ENCODE results near the gene CFAP99.
"Not testable (repeated sequence)": the region's sequence is repeated elsewhere in the genome, so short reads cannot be mapped to it uniquely, and the experiment has no call there.

CFAP99 gene

DNA sequence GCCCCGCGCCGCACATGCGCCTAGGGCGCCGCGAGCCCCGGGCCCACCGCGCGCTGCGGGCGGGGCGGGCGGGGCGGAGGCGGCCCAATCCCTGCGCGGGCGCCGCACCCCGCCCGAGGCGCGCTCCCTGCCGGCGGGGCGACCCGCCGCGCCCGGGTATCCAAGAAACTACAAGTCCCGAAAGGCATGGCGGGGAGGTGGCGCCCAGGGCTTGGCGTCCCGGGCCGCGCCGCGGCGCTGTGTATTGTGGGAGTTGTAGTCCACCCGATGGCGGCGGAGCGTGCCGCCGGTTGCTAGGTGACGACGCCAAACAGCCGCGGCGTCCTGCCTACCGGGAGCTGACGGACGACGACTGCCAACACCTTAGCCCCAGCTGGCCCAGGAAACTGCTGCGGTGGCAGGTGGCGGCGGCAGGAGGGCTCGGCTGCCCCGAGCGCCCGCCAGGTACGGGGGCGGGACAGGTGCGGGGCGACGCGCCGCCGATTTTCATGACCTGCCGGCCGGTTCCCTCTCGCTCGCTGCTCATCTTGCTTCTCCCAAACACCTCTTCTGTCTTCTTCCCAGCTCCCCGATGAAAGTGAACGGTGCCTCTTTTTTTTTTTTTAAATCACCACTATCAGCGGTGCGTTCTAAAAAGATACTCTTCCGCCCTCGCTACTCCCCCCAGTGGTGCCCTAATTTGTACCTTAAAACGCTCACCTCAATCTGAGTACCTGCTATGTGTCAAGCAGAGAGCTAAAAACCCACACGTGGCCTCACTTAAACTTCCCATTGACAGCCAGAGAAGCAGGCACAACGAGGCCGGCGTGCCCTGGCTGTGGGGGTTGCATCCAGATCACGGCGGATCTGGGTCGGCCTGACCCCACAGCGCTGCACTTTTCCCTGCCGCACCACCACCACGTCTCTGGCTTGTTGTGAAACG, at the start of gene CFAP99:
Gene CFAP99 (plus strand): TSS at position 306 of the 922 bp plus-strand sequence.
- peak; percentile 98 for DNase-seq (ENCODE audit: low read depth, low spot score)

DNA sequence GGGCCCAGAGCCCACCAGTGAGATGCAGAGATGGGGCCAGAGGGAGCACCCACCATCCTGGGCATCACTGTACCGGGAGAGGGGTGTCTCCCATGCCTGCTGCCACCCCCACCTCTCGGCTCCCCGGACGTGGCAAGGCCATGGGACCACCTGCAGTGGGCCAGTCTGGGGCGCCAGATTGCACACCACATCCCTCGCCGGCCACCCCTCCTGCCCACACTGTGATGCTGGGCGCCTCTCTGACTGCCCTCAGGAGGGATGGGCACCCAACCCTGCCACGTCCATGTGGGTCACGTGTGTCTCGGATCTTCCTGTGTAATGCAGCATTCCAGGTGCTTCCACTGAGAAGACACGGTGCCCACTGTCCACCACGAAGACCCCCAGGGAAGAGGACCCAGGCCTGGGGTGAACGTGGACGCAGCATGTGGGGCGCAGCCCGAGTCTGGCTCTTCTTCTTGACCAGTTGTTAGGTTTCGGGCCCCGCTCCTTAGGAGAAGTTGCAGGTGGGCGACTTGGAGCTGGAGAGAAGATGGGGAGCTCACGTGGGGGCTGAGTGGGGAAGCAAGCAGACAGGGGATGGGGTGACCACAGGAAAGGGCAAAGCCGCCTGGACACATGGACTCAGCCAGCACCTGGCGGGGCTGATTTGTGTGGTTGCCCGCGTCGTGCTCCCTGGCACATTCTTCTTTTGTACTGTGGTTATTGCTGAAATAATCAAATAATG, 48.0 kb upstream of the CFAP99 start:
- DNase-seq (ENCODE audit: low read depth, low spot score), result no peak

DNA sequence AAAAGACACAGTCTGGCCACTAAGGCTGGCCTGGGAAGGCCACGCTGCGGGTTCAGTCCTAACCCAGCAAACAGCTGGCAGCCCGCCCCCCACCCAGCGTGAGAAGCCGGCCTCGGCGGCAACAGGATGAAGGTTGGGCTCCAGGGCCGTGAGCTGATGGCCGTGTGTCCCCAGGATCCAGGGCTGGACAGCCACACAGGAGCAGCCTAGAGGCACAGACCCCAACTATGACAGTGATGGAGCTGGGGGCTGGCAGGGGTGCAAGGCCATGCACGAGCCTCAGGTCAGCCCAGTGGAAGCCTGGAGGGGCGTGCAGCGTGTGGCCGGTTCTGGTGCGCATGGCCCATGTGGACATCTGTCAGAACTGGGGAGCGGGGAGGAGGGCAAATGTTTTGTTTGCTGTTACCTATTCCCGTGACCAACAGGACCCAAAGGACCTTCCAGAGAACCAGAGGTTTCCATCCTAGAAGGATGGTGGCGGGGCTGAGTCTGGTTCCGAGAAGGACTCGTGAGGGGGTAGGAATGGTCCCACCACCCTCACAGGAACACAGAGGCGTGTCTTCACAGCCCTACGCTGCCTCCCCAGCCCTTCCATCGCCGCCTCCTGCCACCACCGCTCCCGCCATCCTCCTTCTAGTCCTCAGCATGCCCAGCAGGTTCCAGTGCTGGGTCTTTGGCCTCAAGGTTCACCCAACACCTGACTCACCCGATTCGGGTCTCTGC, 46.8 kb upstream of the CFAP99 start:
- DNase-seq (ENCODE audit: low read depth, low spot score), result no peak

DNA sequence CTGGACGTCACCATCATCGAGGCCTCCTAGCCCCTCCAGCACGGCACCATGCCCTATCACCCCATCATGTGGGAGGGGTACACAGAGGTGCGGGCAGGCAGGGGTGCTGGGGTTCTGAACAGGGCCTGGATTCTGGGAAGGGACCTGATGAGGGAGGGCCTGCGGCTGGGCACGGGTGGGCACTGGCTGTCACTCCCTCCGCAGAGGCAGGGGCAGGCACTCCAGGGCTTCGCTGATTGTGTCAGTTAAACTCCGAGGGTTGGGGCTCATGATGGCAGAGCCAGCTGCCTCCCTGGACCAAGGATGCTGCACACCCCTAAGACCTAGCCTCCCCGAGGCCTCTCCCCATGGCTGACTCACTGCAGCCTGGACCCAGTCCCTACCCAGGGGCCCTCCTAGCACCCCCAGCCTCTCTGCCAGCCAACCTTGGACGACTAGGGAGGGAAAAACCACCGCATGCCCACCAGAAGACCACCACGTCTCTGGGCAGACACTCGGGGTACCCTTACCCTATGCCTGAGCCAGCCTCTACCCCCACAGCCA, 46.2 kb upstream of the CFAP99 start:
- DNase-seq (ENCODE audit: low read depth, low spot score), result no peak

DNA sequence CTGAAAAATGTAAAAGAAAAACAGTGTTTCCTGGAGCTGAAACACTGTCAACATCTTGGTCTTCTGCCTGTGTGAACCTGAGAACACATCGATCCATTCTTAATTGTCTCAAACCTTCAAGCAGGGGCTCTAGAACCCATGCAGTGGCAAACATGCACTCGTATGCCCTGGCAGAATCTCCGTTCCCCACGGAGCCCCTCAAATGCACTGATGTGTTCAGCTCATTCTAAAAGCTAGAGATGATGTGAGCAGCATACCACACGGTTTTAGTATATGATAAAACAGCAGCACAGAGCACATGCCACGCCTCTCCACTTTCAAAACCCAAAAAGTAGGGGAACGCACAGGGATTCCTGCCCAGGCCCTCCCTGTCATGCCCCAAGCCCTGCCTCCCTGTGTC, 45.2 kb upstream of the CFAP99 start:
- no peak for DNase-seq (ENCODE audit: low read depth, low spot score)

DNA sequence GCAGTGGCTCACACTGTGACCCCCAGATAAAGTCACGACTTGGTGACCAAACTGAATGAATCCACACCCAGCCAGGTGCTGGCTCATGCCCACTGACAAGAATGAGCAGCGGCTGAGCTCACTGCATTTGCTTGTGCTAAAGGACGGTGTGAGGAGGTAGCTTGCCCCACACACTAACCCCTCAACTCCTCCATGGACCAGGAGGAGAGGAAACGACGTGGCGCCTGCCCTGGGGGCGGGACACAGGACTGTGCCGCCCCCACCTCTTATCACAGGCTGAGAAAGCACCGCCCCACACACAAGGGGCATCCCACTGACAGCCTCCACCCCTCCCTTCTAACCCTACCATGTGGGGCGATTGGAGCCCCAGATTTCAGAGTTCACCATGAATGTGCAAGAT, 43.3 kb upstream of the CFAP99 start:
- DNase-seq (ENCODE audit: low read depth, low spot score), result no peak

DNA sequence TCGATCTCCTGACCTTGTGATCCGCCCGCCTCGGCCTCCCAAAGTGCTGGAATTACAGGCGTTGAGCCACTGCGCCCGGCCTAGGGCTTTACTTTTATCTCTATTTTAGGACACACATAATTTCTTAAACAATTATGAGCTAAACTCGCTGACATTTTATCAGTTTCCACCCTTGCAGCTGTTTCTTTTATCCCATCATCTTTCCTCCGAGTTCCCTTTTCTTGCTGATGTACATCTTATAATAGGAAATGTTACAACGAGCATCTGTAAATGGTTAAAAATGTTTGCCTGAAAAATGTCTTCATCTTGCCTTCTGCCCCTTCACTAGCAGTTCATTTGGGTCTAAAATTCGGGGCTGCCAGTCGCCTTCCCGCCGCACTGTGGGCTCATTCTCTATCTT, 41.5 kb upstream of the CFAP99 start:
- no peak for DNase-seq (ENCODE audit: low read depth, low spot score)

DNA sequence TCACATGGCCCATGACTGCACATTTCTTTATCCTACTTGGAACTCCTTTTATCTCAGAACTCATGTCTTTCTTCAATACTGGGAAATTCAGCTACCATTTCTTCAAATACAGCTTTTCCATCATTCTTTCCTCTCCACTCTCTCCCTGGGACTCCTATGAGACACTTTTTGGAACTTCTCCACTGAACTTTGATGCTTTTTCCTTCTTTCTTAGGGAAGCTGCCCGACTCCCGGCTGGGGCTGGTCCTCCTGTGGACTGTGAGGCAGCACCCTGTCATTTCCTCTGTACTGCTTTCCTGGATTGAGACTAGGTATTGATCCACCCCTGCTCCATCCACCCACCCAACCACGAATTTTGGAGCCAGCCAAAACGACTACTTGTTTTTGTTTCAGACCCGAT, 40.4 kb upstream of the CFAP99 start:
- no peak for DNase-seq (ENCODE audit: low read depth, low spot score)

DNA sequence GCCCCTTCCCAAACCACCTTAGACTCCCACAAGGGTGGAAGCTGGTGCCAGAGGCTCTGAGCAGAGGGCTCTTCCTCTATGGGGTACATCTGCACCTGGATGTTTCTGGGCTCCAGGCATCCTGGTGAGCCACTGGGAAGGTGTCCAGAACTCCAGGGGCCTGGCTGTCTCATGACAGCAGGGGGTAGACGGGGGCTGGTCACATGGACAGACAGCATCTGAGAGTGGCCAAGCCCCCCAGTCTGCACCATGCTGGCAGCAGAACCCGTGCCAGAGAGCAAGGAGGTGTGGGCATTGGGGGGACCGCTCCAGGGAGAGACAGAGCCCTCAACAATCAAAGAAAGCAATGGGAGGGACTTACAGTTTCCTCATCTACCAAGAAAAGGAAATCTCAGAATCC, 39.9 kb upstream of the CFAP99 start:
- DNase-seq (ENCODE audit: low read depth, low spot score), result no peak

DNA sequence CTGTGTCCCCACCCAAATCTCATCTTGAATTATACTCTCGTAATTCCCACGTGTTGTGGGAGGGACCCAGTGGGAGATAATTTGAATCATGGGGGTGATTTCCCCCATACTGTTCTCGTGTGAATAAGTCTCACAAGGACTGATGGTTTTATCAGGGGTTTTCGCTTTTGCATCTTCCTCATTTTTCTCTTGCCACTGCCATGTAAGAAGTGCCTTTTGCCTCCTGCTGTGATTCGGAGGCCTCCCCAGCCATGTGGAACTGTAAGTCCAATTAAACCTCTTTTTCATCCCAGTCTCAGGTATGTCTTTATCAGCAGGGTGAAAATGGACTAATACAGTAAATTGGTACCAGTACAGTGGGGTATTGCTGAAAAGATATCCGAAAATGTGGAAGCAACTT, 38.2 kb upstream of the CFAP99 start:
- not testable (repeated sequence) for DNase-seq (ENCODE audit: low read depth, low spot score)

DNA sequence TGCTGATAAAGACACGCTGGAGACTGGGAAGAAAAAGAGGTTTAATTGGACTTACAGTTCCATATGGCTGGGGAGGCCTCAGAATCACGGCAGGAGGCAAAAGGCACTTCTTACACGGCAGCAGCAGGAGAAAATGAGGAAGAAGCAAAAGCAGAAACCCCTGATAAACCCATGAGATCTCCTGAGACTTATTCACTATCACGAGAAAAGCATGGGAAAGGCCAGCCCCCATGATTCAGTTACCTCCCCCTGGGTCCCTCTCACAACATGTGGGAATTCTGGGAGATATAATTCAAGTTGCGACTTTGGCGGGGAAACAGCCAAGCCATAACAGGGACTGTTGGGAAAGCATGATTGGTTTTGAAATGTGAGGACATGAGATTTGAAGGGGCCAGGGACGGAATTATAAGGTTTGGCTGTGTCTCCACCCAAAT, 36.0 kb upstream of the CFAP99 start:
- not testable (repeated sequence) for DNase-seq (ENCODE audit: low read depth, low spot score)

DNA sequence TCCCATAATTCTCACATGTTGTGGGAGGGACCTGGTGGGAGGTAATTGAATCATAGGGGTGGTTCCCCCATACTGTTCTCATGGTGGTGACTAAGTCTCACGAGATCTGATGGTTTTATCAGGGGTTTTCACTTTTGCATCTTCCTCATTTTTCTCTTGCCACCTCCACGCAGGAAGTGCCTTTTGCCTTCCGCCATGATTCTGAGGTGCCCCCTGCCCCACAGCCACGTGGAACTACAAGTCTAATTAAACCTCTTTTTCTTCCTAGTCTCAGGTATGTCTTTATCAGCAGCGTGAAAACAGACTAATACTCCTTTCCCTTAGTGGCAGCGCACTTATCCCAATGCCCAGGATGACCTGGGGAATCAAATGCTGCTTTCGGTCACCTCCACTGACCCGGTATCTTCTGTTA, 35.5 kb upstream of the CFAP99 start:
- DNase-seq (ENCODE audit: low read depth, low spot score), result not testable (repeated sequence)

DNA sequence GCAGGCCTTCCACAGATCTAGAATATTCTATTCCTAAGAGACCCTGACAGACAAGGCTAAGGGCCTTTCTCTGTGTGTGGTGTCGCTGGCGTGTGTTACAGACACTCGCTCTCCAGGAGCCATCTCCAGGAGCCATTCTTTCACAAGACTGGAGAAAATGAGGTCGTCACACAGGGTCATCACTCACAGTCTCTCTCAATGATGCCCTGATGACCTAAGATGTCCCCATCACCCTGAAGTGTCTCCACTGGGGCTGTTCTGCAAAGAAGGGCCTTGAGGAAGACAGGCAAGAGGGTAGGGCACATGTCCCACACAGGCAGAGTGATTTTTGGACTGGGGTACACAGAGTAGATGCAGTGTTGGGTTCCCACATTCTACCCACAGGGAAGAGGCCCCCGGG, 35.0 kb upstream of the CFAP99 start:
- DNase-seq (ENCODE audit: low read depth, low spot score), result no peak

DNA sequence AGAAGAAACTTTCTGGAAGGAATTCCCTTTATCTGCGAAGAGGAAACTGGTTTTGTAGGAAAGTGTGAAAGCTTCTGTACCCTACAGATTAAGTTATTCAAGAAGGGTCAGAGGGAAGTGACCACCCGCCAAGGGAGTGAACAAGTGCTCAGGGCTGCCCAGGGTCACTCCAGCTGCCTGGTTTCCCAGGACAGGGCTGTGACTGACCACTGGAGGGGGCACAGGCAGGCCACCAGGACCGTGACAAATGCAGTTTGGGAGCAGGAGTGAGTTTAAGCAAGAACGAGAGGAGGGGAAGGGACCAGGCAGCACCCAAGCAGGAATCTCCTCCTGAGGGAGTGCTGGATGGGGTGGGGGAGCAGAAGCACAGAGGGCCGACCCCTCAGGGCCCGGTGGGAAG, 34.5 kb upstream of the CFAP99 start:
- no peak for DNase-seq (ENCODE audit: low read depth, low spot score)

DNA sequence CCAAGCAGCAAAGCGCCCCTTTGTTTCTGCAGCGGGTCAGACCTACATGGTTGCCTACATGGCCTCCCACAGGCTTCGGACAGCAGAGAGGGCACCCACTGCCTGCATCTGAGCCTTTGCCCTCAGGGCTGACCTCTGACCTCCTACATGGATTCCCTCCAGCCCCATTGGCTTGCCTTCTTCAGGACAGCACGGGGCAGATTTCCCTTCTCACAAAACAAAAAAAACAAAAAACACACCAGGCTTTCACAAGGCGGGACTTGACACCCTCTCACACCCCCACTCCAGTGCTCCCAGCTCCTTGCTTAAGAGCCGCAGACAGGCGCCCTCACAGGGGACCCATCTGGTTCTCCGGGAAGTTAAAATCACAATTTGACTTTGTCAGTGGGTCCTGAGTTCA, 33.2 kb upstream of the CFAP99 start:
- DNase-seq (ENCODE audit: low read depth, low spot score), result no peak

DNA sequence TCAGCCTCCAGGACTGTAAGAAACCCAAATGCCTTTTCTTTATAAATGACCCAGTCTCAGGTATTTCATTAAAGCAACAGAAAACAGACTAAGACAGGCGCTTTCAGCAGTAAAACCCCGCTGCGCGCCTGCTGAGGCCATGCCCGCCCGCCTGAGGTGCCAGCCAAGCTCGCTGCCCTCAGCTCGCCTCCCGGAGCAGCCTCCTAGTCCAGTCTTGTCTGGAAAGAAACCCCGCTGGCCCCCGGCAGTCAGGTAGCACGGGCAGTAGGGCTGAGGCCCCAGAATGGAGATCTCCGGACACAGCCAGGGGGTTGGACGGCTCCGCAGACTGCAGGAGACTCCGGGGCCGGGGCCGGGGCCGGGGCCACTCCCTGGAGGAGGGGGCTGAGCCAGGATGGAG, 32.0 kb upstream of the CFAP99 start:
- no peak for DNase-seq (ENCODE audit: low read depth, low spot score)

DNA sequence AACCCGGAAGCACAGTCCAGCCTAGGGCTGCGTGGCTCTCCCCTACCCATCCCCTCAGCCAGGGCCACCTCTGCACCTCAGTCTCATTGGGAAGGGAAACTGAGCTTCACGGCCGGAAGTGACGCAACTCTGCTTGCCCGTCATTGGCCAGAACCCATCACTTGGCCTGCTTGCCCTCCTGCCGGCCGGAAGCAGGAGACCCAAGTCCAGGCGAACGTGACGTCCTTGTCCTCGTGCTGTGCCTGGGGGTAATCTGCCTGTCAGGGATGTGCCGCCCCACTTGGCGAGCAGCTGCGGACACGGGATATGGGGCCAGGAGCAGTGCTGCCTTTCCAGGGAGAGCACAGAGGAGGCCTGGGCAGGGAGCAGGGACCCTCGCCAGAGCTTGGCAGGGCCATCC, 31.5 kb upstream of the CFAP99 start:
- no peak for DNase-seq (ENCODE audit: low read depth, low spot score)

DNA sequence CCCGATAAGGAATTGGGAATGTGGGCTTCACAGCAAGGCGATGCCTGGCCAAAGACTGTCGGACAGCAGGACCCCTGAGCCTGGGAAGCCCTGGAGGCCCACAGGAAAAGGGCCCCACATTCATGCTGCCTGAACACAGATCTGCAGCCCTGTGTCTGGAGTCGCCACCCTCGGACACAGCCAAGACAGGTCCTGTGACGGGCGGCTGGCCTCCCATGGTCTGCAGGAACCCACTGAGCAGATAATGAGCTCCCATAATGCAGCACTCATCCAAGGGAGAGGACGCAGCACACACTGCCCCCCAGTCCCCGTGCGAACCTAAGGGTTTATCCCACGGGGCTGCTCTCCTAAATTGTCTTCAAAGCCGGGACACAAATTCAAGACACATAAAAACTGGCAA, 30.9 kb upstream of the CFAP99 start:
- no peak for DNase-seq (ENCODE audit: low read depth, low spot score)

DNA sequence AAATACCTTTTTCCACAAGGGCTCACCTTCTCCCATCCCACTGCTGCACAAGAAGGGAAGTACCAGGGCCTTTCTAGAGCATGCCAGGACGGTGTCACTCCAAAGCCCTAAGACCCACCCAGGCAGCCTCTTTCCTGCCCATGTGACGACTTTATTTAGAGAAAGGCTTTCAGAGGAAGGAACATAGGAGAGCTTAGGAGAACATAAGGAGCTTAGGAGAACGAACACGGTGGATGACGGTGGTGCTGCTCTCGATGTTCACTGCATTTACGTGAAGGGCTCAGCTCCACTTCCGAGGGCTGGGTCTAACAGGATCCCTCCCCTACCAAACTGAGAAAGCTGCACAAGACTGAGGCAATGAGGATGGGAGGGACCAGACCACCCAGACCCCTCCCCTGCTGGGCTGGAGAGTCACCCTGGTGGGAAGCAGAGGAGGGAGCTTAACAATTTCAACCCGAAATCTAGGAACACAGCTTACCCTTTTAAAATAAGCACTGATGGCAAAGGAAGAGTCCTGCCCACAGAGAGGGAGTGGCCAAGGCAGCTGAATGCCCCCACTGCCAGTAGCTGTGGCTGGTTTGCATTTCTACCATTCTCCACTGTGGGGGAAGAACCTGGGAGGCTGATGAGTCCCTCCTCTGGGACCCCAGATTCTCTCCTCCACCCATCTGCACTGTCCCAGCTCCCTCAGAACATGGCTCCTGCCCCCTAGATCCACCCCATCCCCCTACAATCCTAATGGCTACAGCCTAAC, 30.1 kb upstream of the CFAP99 start:
- no peak for DNase-seq (ENCODE audit: low read depth, low spot score)

DNA sequence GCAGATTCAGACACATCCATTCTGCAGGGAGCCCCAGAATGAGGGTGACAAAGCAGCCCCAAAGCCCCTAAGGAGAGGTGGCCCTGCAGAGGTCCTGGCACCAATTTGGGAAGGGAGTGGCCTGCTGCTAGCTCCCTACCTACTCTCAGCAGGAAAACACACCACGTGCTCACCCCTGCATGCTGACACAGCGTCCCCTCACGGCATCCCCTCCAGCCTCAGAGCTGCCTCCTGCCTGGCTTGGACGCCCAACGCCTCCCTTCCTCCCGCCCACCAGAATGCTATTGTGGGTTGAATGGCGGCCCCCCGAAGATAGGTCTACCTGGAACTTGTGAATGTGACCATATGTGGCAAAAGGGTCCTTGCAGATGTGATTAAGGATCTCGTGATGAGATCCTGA, 29.1 kb upstream of the CFAP99 start:
- no peak for DNase-seq (ENCODE audit: low read depth, low spot score)

DNA sequence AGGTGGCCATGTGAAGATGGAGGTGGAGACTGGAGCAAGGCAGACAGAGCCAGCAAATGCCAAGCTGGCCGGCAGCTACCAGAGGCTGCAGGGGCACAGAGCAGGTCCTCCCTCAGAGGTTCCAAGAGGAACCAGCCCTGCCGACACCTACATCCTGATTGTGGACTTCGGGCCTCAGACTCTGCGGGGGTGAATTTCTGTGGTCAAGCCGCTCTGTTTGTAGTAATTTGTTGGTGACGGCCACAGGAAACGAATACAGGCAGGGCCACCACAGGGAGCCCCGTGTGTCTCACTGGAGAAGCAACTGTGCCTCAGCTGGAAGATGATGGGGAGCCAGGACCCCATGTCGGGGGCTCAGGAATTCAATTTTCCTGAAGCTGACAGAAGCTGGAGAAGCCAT, 28.6 kb upstream of the CFAP99 start:
- DNase-seq (ENCODE audit: low read depth, low spot score), result peak; percentile 62
